AG09319 (cell line): ENCODE measurements around the gene TVP23A.
A peak's percentile ranks its signal among the peaks of the same experiment; 100 is the strongest.

Experiments used
- DNase-seq: peaks from one replicate; pipeline ENCODE4 v3.0.0-alpha.2; 2010; ENCODE audit warnings: low read depth; ENCODE audit errors: extremely low read depth
- TF ChIP-seq, protein P1 (sequence below): IDR thresholded peaks from 2 replicates; pipeline ENCODE4 v1.5.1; 2011; ENCODE audit warnings: low read depth, mild to moderate bottlenecking, inconsistent platforms, low read length, moderate library complexity

Gene TVP23A

DNA sequence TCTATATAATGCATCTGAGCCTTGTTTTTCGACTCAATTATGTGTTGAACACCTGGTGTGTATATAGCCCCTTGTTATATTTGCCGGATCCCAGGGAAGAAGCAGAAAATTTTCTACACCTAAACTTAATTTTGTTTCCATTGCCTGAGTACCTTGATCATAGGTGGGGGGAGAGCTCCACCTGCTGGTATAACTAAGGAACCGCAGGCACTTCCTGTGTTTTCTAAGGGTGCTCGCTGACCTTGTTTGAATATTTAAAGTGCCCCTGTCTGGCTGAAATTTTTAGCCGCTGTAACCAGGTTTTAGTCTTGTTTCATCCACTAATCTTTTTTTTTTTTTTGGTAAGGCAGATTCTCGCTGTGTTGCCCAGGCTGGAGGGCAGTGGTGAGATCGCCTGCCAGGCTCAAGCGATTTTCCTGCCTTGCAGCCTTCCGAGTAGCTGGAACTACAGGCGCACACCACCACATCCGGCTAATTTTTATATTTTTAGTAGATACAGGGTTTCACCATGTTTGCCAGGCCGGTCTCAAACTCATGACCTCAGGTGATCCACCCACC lies 81.4 kb downstream of the TVP23A start:
- peak; percentile 37 for DNase-seq
- TF ChIP-seq, protein P1, sequence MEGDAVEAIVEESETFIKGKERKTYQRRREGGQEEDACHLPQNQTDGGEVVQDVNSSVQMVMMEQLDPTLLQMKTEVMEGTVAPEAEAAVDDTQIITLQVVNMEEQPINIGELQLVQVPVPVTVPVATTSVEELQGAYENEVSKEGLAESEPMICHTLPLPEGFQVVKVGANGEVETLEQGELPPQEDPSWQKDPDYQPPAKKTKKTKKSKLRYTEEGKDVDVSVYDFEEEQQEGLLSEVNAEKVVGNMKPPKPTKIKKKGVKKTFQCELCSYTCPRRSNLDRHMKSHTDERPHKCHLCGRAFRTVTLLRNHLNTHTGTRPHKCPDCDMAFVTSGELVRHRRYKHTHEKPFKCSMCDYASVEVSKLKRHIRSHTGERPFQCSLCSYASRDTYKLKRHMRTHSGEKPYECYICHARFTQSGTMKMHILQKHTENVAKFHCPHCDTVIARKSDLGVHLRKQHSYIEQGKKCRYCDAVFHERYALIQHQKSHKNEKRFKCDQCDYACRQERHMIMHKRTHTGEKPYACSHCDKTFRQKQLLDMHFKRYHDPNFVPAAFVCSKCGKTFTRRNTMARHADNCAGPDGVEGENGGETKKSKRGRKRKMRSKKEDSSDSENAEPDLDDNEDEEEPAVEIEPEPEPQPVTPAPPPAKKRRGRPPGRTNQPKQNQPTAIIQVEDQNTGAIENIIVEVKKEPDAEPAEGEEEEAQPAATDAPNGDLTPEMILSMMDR = peak; percentile 93

DNA sequence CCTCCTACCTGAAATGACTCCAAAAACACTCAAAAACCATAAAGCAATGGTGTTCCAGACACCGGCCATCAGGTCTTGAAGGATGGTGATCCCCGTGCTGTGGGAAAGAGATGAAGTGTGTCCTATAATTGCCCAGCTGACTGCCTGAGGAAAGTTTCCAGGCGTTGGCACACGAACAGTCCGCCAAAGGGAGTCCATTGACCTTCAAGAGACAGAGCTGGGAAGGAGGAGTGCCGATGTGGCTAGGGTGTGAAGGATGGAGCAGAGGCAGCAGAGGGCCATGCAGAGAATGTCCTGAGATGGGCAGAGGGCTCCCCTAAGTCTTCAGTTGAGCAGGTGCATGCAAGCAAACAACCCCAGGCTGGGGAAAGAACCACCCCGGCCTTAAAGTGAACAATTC lies 86.8 kb downstream of the TVP23A start:
- no peak for DNase-seq
- TF ChIP-seq, protein P1 = no peak

DNA sequence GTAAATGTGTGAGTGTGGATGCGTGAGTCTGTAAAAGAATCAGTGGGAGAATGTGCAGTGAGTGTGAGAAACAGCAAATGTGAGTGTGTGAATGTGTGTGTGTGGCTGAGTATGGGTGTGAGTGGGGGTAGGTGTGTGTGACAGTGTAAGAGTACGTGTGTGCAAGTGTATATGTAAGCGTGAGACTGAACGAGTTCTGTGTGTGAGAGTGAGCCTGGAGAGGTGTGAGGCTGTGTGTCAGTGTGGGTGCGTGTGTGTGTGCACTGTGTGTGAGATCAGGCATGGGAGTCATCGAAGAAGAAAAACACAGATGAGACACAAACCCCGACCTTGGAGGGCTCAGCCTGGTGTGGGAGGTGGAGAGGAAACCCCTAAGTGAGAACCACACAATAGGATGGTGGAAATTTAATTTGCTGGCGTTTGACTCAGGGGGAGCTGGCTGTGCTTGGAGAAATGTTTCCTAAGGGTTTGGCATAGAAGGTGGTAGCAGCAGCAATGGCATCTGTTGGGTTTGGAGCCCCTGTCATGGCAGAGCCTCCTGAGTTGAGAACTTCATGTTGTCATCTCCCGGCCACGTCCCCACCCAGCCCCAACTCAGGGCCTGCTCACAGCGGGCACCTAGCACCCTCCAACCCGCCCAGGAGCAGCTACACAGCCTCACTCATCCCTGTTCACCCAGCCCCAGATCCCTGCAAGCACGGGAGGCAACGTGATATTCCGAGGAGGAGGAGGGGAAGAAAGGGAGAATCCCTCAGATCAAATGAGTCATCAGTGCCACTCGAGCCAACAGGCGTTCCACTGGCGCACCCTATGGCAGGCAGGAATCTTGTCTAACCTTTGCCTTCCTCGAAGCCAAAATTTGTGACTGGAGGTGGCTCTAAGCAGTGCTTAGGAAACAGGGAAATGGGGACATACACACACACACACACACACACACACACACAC lies 89.2 kb downstream of the TVP23A start:
- TF ChIP-seq, protein P1 = no peak; the same call in 1 of the 2 replicates

DNA sequence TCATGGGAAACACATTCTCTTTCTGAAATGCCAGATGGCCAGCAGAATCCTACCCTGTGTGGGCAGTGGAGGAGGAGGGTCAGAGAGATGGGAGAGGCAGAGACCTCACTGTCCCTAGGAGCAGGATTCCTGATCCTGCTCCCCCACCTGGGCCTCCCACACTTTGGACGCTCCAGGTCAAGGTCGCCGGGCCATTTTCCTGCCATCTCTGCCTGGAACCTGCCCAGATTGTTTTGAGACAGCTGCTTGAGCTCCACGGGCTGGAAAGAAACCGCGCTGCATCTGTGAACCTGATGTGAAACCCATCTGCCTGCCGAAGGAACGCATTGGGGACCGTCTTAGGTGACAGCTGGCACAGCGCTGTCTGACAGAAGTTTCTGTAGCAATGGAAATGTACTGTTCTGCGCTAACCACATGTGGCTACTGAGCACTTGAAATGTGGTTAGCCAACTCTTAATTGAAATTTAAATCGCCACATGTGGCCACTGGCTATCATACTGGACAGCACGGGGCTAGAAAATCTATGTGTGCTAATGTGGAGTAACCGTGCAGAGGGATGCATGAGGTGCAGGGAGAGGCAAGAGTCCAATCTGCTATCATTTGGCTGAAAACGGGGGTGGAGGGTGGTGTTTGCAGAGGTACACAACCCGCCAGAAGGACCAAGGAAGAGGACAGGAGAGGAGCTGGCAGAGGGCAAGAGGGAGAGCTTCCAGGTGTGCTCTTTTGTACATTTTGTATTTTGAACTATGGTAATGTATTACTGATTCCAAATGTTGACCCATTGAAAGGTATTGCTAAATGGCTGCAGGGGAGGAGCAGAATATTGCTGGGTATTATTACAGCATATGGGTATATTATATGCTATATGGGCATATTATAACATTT lies 90.3 kb downstream of the TVP23A start:
- DNase-seq = no peak
- TF ChIP-seq, protein P1 = no peak

More for the DNA sequence above, 89.2 kb downstream of the TVP23A start:
- peak; percentile 8 for DNase-seq
